MV-4-11 (cell line): ENCODE results near the gene KDF1.

Source experiments
- DNase-seq: peaks from one replicate; lab custom pipeline; 2025; lab: John Stamatoyannopoulos, UW

KDF1 gene

GRCh38 chr1:26994020-26994786 is 33.9 kb upstream of the KDF1 start:
- no peak for DNase-seq

- peak; percentile 25 for DNase-seq
Observed at GRCh38 chr1:26993237-26994019, 33.2 kb upstream of the KDF1 start, which contains the start of gene TRNP1. TRNP1 (plus strand) TSS chr1:26993692; CDS start chr1:26993787, 95 bp downstream.

- DNase-seq: no peak
Observed at GRCh38 chr1:26991310-26992116, 31.2 kb upstream of the KDF1 start.

DNA sequence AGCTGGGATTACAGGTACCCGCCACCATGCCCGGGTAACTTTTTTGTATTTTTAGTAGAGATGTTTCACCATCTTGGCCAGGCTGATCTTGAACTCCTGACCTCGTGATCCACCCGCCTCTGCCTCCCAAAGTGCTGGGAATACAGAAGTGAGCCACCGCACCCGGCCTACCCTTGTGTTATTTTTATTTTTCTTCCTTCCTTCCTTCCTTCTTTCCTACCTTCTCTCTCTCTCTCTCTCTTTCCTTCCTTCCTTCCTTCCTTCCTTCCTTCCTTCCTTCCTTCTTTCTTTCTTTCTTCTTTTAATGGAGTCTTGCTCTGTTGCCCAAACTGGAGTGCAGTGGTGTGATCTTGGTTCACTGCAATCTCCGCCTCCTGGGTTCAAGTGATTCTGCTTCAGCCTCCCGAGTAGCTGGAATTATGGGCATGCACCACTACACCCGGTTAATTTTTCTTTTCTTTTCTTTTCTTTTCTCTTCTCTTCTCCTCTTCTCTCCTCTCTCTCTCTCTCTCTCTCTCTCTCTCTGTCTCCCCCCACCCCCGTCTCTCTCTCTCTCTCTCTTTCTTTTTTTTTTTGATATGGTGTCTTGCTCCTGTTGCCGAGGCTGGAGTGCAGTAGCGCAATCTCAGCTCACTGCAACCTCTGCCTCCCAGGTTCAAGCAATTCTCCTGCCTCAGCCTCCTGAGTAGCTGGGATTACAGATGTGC is 29.3 kb upstream of the KDF1 start:
- peak; percentile 59 for DNase-seq

DNA sequence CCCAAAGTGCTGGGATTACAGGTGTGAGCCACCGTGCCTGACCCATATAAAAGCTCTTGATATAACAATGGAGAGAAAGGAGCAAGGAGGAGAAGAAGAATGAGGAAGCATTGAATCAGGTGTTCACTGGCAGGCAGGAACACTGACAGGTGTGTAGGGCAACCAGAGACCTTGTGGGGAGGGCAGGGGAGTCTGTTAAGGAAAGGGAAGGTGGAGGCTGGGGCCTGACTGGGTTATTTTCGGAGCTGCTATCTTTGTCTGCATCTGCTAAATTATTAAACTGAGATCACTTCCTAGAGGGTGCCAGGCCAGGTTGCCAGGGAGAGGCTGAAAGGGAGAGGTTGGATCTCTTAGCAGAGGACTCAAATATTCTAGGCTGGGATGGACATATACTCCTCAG is 26.4 kb upstream of the KDF1 start:
- DNase-seq: no peak

GRCh38 chr1:26984291-26984690 is 24.0 kb upstream of the KDF1 start:
- DNase-seq: no peak

DNA sequence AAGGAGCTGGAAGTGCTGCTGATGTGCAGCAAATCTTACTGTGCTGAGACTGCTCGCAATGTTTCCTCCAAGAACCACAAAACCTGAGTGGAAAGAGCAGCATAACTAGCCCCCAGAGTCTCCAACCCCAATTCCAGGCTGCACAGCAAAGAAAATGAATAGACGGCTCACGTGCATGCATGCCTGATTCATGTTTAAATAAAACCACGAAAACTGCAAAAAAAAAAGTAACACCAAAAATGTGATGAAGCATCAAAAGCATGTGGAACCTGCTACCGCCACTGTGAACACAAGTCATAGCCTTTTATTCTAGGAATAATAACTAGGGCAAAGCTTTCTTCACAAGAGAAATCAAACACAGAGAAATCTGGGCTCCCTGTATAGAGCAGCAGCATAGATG is 23.6 kb upstream of the KDF1 start:
- no peak for DNase-seq

- DNase-seq: no peak
Observed at GRCh38 chr1:26981146-26981846, 21.0 kb upstream of the KDF1 start.

DNA sequence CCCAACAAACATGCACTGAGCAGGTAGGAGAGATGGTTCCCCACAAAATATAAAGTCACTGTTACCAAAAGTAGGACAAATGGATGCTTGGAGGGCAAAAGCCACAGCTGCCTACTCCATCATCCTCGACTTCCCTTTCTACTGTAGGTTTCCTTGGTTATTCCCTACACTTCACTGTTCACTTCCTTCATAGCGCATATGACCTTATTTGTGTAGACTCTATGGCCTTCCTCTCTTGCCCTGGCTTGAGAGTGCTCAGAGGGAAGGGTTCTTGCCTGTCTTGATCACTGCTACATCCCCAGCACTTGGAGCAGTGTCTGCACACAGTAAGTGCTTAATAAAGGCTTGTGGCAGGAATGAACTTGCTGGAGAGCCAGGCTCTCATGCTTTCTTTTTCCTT is 18.6 kb upstream of the KDF1 start:
- no peak for DNase-seq

DNA sequence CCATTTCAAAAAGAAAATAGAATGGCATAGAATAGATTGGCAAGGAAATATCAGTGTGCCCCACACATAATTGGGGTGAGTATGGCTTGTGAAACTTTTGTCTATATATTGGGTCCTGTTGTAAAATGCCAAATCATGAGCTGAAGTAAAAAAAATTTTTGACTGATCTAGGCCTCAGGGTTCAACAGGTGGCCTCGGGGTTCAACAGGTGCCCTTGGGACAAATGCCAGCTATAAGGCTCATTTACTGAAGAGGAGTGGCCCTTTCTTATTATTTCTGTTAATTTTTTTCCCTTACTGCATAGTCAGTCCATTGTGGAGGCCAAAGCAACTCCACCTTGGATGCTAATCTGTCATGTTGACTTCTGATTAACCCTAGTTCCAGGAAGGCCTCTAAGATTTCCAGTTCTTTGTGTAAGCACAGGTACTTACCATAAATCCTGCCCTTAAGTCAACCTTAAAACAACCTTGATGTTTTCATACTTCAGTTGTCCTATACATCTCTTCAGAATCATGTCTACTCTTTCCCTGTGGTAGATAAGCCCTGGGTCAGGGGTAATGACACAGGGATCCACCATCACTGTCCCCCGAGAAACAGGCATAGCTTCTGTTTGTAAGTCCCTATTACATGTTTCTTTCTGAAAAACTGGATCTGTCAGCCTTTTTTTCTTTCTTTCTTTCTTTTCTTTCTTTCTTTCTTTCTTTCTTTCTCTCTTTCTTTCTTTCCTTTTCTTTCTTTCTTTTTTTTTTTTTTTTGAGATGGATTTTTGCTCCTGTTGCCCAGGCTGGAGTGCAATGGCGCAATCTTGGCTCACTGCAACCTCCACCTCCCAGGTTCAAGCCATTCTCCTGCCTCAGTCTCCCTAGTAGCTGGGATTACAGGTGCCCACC is 16.6 kb upstream of the KDF1 start:
- no peak for DNase-seq

DNA sequence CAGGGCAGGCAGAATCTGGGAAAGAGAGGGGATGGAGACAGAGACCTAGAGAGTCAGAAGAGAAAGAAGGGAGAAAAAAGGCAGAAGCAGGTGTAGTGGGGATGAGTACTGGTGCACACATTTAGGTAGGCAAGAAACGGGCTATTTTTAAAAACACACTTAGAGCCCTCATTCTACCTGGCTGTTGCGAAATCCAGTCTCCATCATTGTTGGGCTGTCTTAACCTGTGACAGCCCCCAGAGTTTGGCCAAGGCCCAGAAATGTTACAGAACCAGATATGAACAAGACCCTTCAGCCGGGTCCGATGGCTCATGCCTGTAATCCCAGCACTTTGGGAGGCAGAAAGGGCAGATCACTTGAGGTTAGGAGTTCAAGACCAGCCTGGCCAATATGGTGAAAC is 12.6 kb upstream of the KDF1 start:
- DNase-seq: no peak

DNA sequence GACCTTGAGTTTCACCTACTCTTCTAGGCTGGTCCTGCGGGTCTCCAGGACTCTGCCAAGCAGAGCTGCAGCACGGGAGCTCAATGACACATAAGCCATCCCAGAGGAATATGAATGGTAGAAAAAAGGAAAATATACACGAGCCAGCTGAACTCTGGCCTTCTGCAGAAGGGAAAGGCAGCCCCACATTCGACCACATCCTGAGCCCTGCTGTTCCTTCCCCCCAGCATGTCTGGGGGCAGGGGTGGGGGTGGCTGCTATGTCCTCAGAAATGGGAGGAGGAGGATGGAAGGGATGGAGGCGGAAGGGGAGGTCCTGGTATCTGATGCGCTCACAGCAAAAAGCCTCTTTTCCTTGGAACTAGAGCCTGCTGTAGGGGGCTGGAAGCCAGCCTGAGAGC is 12.1 kb upstream of the KDF1 start:
- DNase-seq: no peak

DNA sequence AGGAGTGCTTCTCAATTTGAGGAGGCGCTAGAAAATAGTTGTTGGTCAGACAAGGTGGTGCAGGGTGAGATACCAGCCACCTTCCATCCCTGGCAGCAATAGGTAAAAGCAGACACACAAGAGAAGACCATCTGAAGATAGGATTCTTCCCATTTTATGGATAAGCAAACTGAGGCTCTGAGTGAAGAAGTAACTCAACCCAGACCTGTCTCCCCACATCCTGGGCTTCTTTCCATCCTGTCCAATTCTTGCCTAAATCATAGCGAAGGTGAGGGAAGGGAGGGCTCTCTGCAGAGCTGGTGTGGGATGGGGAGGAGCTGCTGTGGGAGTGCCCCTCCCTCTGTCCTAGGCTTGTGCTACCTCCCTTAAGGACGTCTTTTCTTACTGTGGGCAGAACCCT is 11.3 kb upstream of the KDF1 start:
- DNase-seq: no peak

- DNase-seq: no peak
Observed at GRCh38 chr1:26970810-26971209, 10.5 kb upstream of the KDF1 start.

DNA sequence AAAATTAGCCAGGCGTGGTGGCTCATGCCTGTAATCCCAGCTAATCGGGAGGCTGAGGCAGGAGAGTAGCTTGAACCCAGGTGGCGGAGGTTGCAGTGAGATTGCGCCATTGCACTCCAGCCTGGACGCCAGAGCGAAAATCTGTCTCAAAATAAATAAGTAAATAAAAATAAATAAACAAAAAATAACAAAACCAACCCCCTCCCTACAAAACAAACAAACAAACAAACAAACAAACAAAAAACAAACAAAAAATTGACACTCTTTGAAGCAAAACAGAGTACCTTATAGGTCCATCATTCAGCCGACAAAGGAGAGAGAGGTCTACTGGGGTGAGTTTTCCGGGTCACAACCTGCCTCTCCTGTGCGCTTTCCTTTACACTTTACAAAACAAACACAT is 5.4 kb upstream of the KDF1 start:
- no peak for DNase-seq

DNA sequence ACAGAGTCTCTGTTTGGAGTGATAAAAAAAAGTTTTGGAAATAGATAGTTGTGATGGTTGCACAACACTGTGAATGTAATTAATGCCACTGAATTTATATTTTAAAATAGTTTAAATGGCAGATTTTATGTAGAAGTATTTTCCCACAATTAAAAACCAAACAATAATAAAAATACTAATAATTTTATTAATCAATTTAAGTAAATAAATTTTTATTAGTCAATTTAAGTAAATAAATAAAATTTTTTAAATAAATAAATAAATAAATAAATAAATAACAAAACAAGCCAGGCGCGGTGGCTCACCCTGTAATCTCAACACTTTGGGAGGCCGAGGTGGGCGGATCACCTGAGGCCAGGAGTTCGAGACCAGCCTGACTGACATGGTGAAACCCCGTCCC is 4.9 kb upstream of the KDF1 start:
- no peak for DNase-seq

DNA sequence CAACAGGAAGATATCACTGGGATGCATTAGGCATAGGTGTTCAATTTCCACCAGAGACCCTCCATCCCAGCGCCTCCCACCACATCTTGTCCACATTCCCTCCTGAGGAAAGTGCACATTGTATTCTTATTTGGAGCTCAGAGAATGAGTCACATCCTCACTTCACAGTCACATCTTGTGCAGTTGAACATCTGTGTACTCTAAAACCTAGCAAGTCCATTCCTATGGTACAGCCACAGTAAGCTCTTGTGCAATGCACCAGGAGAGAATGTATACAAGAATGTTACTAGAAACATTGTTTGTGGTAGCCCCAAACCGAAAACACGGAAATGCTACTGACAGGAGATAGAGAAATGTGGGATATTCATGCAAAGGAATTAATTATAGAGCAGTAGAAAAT is 1.6 kb upstream of the KDF1 start:
- DNase-seq: peak; percentile 90

DNA sequence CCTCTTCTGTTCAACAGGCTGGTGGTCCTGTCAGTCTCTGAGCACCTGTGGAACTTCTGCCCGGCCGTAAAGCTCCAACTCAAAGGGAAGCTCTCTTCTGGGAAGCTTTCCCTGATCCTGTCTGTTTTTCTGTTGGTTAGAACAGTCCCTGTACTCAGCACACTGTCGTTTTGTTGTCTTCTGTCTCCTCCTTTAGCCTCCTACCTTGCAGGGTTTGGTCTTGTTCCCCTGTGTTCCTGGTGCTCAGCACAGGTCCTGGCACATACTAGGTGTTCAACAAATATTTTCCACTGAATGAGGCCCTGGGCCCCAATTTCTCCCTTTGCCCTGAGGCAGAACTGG is 328 bp upstream of the KDF1 start:
- DNase-seq: no peak

- DNase-seq: no peak
Observed at GRCh38 chr1:26959270-26959669, 998 bp downstream of the KDF1 start.

DNA sequence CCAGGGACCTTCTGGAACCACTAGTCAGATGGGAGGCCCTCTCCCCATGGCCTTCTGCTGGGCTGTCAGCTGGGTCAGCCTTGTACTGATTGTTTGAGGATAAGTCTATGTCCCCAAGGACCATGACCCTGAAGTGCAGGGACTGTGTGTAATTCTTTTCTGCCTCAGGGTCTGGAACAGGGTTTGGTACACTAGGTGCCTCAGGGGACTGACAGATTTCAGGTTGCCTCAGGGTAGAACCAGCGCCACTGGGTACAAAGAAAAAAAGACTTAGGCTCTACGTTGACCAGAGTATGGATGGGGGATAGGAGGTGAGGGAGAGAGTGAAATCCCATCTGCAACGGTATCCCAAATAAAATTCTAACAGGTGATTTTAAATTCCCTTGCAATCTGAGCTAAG is 3.0 kb downstream of the KDF1 start:
- DNase-seq: no peak

DNA sequence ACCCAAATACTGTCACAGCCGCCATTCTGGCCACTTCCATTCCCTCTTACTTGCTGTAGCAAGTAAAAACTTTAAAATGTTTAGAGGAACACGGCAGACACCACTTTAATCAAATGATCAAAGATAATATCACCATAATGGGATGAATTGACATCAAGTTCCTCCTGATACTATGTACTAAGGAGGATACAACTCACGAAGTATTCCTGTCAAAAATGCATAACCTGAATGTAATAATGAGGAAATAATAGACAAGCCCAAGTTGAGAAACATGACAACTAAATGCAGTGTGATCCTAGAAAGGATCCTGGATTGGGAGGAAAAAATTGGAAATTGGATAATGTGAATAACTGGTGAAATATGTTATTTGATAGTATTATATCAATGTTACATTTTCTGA is 3.9 kb downstream of the KDF1 start:
- DNase-seq: no peak
